ENCODE data around the gene SULT1C4.
"Not testable (repeated sequence)": the region's sequence is repeated elsewhere in the genome, so short reads cannot be mapped to it uniquely, and the experiment has no call there.

SULT1C4 gene

GRCh38 chr2:108349571-108349928 lies 28.2 kb upstream of the SULT1C4 start:
- no peak for TF ChIP-seq CTCF (IDR thresholded peaks at IDR 0.05)
- TF ChIP-seq ZFX (IDR thresholded peaks at IDR 0.05; ENCODE audit: borderline replicate concordance): no peak
- no peak overlapping the region for H3K27ac ChIP-seq

GRCh38 chr2:108351889-108352288 lies 25.9 kb upstream of the SULT1C4 start:
- no peak for TF ChIP-seq CTCF (IDR thresholded peaks at IDR 0.05)
- TF ChIP-seq ZFX (IDR thresholded peaks at IDR 0.05; ENCODE audit: borderline replicate concordance): no peak
- no peak overlapping the region for H3K27ac ChIP-seq

GRCh38 chr2:108354136-108354535 lies 23.6 kb upstream of the SULT1C4 start:
- TF ChIP-seq ZFX (IDR thresholded peaks at IDR 0.05; ENCODE audit: borderline replicate concordance) (no peak), CTCF (IDR thresholded peaks at IDR 0.05) (no peak)

GRCh38 chr2:108355906-108356734 lies 21.6 kb upstream of the SULT1C4 start:
- TF ChIP-seq CTCF (IDR thresholded peaks at IDR 0.05) (no peak), ZFX (IDR thresholded peaks at IDR 0.05; ENCODE audit: borderline replicate concordance) (no peak)

More at GRCh38 chr2:108354136-108354535, 23.6 kb upstream of the SULT1C4 start:
- H3K27ac ChIP-seq: no peak overlapping the region

GRCh38 chr2:108359336-108359735 lies 18.4 kb upstream of the SULT1C4 start:
- not testable (repeated sequence) for H3K27ac ChIP-seq

More at GRCh38 chr2:108355906-108356734, 21.6 kb upstream of the SULT1C4 start:
- H3K27ac ChIP-seq: no peak overlapping the region

GRCh38 chr2:108360776-108361468 lies 16.8 kb upstream of the SULT1C4 start:
- TF ChIP-seq ZFX (IDR thresholded peaks at IDR 0.05; ENCODE audit: borderline replicate concordance): no peak
- TF ChIP-seq CTCF (IDR thresholded peaks at IDR 0.05): no peak
- no peak overlapping the region for H3K27ac ChIP-seq

GRCh38 chr2:108363024-108363907 lies 14.5 kb upstream of the SULT1C4 start:
- no peak for TF ChIP-seq ZFX (IDR thresholded peaks at IDR 0.05; ENCODE audit: borderline replicate concordance)
- TF ChIP-seq CTCF (IDR thresholded peaks at IDR 0.05): no peak
- no peak overlapping the region for H3K27ac ChIP-seq

Measured in 22Rv1 (cell line).